Putamen (tissue), 1 donor: ENCODE results near the gene C16orf87.

Source experiments
- DNase-seq: peaks from one replicate; pipeline ENCODE4 v3.0.0-alpha.2; 2016; ENCODE audit warnings: low spot score

C16orf87 gene

GRCh38 chr16:46753015-46753414, 78.0 kb downstream of the C16orf87 start:
- no peak for DNase-seq

DNA sequence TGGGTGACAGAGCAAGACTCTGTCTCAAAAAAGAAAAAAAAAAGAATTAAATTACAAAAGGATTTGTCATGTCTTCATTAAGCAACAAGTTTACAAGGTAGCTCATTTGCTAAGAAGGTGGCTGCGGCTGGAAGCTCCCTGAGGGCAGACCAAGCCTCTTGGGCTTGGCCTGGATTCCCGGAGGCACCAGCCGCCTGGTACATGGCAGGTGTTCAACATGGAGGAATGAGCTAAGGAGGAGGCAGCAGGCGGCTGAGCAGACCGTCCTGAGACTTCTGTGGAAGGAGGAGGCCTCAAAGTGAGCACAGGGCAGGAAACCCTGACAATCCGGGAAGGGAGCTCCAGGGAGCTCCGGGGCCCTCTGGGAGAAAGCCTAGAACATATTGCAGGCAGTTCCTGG, 79.6 kb downstream of the C16orf87 start:
- DNase-seq: no peak

- DNase-seq: no peak
These were observed 81.9 kb downstream of the C16orf87 start for GRCh38 chr16:46748775-46749705.

- no peak for DNase-seq
These were observed 83.0 kb downstream of the C16orf87 start, which contains the start of gene MYLK3 for GRCh38 chr16:46747777-46748651. Gene MYLK3, minus strand, starts transcription at chr16:46748344. Its CDS starts 151 bp downstream, at chr16:46748193.

DNA sequence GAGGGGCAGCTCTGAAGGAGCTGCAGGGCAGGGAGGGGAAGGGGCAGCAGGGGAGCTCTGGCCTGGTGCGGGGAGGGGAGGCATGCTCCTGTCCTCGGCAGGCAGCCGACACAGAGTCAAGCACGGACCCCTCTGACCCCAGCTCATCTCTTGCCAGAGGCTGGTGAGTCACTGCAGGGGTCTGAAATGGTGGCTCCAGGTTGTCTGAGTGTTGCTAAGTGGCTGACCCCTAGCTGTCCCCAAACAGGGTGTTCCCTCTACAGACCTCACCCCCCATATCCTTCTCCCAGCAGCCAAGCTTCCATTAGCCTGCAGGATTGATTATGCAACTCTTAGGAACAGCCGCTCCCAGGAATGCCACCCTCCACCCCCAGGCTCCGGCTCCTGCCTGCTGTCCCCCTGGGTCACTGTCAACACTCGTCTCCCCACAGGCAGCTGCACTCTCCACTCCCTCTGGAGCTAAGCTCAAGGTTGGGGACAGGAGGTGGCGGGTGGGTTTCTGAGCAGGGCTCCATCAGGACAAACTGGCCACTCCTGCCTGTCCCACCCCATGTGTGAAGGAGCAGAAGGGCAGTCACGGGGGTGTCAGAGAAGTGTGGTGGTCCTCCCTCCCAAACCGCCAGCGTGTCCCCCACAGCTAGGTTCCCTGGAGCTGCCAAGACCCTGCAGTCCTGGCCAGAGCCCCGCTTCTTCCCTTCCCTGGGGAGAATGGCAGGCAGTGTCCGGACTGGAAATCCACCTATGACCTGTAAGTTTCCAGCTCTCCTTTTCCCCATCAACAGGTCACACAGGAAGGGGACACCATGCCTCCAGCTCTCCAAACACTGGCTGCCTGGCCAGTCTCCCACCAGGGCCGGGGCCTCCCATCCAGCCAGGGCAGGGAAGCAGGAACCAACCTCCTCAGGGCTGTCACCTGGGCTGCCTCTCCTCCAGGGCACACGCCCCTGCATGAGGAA, 83.9 kb downstream of the C16orf87 start:
- no peak for DNase-seq
